ENCODE data around the gene UROC1. TPM values are rescaled to one million over a fixed set of nuclear protein-coding genes. Genes with fewer than 3 reads are reported as not detected.

The UROC1 gene
- total RNA-seq, 1 donor = not detected

GRCh38 chr3:126494204-126494969, 23.2 kb downstream of the UROC1 start:
- TF ChIP-seq CTCF (IDR thresholded peaks at IDR 0.05; ENCODE audit: insufficient read depth, low read depth, low read length) = no peak
- DNase-seq (ENCODE audit: low read depth) = no peak
- no peak overlapping the region for H3K4me3 ChIP-seq (ENCODE audit: low read depth, low read length)

- no peak for DNase-seq (ENCODE audit: low read depth)
- no peak overlapping the region for H3K4me3 ChIP-seq (ENCODE audit: low read depth, low read length)
- no peak for TF ChIP-seq CTCF (IDR thresholded peaks at IDR 0.05; ENCODE audit: insufficient read depth, low read depth, low read length)
Measured at GRCh38 chr3:126493739-126494138, 23.8 kb downstream of the UROC1 start.

- no peak for TF ChIP-seq CTCF (IDR thresholded peaks at IDR 0.05; ENCODE audit: insufficient read depth, low read depth, low read length)
- H3K4me3 ChIP-seq (ENCODE audit: low read depth, low read length) = no peak overlapping the region
- DNase-seq (ENCODE audit: low read depth) = no peak
Measured at GRCh38 chr3:126493051-126493450, 24.5 kb downstream of the UROC1 start.

GRCh38 chr3:126491221-126492013, 26.2 kb downstream of the UROC1 start:
- no peak for DNase-seq (ENCODE audit: low read depth)
- TF ChIP-seq CTCF (IDR thresholded peaks at IDR 0.05; ENCODE audit: insufficient read depth, low read depth, low read length) = no peak
- H3K4me3 ChIP-seq (ENCODE audit: low read depth, low read length) = no peak overlapping the region

- no peak overlapping the region for H3K4me3 ChIP-seq (ENCODE audit: low read depth, low read length)
- TF ChIP-seq CTCF (IDR thresholded peaks at IDR 0.05; ENCODE audit: insufficient read depth, low read depth, low read length) = no peak
- no peak for DNase-seq (ENCODE audit: low read depth)
Measured at GRCh38 chr3:126490619-126491018, 27.0 kb downstream of the UROC1 start.

GRCh38 chr3:126488886-126489569, 28.5 kb downstream of the UROC1 start:
- TF ChIP-seq CTCF (IDR thresholded peaks at IDR 0.05; ENCODE audit: insufficient read depth, low read depth, low read length) = no peak
- DNase-seq (ENCODE audit: low read depth) = no peak
- H3K4me3 ChIP-seq (ENCODE audit: low read depth, low read length) = no peak overlapping the region
